ENCODE results near the gene TP73. TPM values are rescaled to one million over a fixed set of nuclear protein-coding genes. Genes with fewer than 3 reads are reported as not detected.

TP73 gene
- total RNA-seq, 1 donor from 2014 or later = not detected

- H3K9me3 Mint-ChIP-seq (ENCODE audit: unreplicated experiment) = no peaks in the 10 kb centered on the region
- peaks cover 3% of the 10 kb centered on the region for H3K27me3 Mint-ChIP-seq (ENCODE audit: unreplicated experiment)
- no peak overlapping the region for H3K4me3 Mint-ChIP-seq (ENCODE audit: unreplicated experiment)
- TF ChIP-seq, protein P1, sequence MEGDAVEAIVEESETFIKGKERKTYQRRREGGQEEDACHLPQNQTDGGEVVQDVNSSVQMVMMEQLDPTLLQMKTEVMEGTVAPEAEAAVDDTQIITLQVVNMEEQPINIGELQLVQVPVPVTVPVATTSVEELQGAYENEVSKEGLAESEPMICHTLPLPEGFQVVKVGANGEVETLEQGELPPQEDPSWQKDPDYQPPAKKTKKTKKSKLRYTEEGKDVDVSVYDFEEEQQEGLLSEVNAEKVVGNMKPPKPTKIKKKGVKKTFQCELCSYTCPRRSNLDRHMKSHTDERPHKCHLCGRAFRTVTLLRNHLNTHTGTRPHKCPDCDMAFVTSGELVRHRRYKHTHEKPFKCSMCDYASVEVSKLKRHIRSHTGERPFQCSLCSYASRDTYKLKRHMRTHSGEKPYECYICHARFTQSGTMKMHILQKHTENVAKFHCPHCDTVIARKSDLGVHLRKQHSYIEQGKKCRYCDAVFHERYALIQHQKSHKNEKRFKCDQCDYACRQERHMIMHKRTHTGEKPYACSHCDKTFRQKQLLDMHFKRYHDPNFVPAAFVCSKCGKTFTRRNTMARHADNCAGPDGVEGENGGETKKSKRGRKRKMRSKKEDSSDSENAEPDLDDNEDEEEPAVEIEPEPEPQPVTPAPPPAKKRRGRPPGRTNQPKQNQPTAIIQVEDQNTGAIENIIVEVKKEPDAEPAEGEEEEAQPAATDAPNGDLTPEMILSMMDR (IDR thresholded peaks at IDR 0.05; ENCODE audit: unreplicated experiment) = no peak
- DNase-seq (ENCODE audit: low spot score) = no peak
- H3K27ac Mint-ChIP-seq (ENCODE audit: unreplicated experiment) = no peak overlapping the region
- H3K4me1 Mint-ChIP-seq (ENCODE audit: unreplicated experiment) = no peaks in the 10 kb centered on the region
- H3K36me3 Mint-ChIP-seq (ENCODE audit: low read depth, unreplicated experiment) = peaks cover 39% of the 10 kb centered on the region
These were observed 12.0 kb upstream of the TP73 start for GRCh38 chr1:3640121-3640837.

- no peak overlapping the region for H3K4me3 Mint-ChIP-seq (ENCODE audit: unreplicated experiment)
- TF ChIP-seq, protein P1 (IDR thresholded peaks at IDR 0.05; ENCODE audit: unreplicated experiment) = no peak
- H3K4me1 Mint-ChIP-seq (ENCODE audit: unreplicated experiment) = no peaks in the 10 kb centered on the region
- H3K9me3 Mint-ChIP-seq (ENCODE audit: unreplicated experiment) = no peaks in the 10 kb centered on the region
- peaks cover 37% of the 10 kb centered on the region for H3K36me3 Mint-ChIP-seq (ENCODE audit: low read depth, unreplicated experiment)
- no peak for DNase-seq (ENCODE audit: low spot score)
- H3K27ac Mint-ChIP-seq (ENCODE audit: unreplicated experiment) = no peak overlapping the region
- peaks cover 3% of the 10 kb centered on the region for H3K27me3 Mint-ChIP-seq (ENCODE audit: unreplicated experiment)
These were observed 11.1 kb upstream of the TP73 start for GRCh38 chr1:3641046-3641760.

DNA sequence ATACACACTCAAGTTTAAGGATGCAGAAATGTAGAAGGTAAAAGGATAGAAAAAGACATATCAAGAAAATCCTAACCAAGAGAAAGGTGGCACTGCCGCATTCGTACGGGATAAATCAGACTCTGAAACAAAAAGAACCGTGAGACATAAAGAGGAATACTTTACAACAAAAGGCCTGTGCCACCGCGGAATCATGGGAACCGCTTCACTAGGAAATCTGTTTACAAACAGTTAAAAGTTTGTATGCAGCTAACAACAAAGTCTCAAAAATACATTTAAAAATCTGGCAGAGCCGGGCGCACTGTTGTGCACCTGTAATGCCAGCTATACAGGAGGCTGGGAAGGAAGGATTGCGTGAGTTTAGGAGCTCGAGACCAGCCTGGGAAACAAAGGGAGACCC, 10.5 kb upstream of the TP73 start:
- TF ChIP-seq, protein P1 (IDR thresholded peaks at IDR 0.05; ENCODE audit: unreplicated experiment) = no peak
- Mint-ChIP-seq H3K4me1 (ENCODE audit: unreplicated experiment) (no peaks in the 10 kb centered on the region), H3K27me3 (ENCODE audit: unreplicated experiment) (peaks cover 1% of the 10 kb centered on the region), H3K9me3 (ENCODE audit: unreplicated experiment) (no peaks in the 10 kb centered on the region), H3K36me3 (ENCODE audit: low read depth, unreplicated experiment) (peaks cover 32% of the 10 kb centered on the region), H3K4me3 (ENCODE audit: unreplicated experiment) (no peak overlapping the region), H3K27ac (ENCODE audit: unreplicated experiment) (no peak overlapping the region)
- no peak for DNase-seq (ENCODE audit: low spot score)

DNA sequence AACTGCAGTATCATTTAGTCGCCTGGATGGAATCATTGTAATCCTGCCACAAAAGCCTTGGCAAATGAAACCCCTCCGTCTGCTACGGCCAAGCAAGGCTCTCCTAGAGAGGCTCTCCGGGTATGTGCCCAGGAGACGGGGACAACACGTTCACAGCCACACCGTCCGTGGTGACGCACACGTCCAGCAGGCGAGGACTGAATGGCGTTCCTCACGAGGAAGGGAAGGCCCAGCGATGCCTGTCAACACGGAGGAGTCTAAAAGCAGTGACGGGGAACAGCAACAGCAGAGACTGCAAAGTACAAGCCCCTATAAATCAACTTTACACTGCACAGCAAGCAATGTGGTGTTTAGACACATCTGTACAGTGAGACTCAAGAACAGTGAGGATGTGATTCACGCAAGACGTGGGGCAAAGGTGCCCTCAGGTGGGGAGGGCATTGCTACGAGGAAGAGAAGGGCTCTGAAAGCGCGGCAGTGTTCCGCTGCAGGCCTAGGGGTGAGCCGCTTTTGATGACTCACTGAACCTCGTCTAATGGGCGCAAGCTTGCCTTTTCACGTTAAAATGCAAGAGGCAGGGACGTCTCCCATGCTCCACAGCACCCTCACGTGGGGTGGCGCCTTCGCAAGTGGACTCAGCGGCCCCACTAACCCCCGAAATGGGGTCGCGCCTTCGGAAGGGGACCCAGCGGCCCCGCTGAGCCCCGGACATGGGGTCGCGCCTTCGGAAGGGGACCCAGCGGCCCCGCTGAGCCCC, 9.2 kb upstream of the TP73 start:
- TF ChIP-seq, protein P1 (IDR thresholded peaks at IDR 0.05; ENCODE audit: unreplicated experiment) = no peak
- H3K36me3 Mint-ChIP-seq (ENCODE audit: low read depth, unreplicated experiment) = peaks cover 29% of the 10 kb centered on the region
- H3K9me3 Mint-ChIP-seq (ENCODE audit: unreplicated experiment) = no peaks in the 10 kb centered on the region
- H3K27me3 Mint-ChIP-seq (ENCODE audit: unreplicated experiment) = peaks cover 1% of the 10 kb centered on the region
- no peak overlapping the region for H3K4me3 Mint-ChIP-seq (ENCODE audit: unreplicated experiment)
- H3K4me1 Mint-ChIP-seq (ENCODE audit: unreplicated experiment) = no peaks in the 10 kb centered on the region
- H3K27ac Mint-ChIP-seq (ENCODE audit: unreplicated experiment) = no peak overlapping the region
- DNase-seq (ENCODE audit: low spot score) = no peak

Measured in endothelial cell (in vitro differentiated cells).